Measurements from ENCODE around the gene PPP2R5D.

DNA sequence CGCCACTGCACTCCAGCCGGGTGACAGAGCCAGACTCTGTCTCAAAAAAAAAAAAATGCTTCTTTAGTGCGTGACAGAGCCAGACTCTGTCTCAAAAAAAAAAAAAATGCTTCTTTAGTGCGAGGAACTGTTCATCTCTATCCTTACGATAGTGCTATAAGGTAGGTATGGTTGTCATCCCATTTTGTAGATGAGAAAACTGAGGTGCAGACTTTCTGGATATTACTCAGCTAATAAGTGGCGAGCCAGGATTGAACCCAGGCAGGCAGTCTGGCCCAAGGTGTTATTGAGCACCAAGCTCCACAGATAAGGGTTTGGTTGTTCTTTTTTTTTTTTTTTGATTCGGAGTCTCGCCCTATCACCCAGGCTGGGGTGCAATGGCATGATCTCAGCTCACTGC lies 17.5 kb downstream of the PPP2R5D start:
- TF ChIP-seq, protein P1, sequence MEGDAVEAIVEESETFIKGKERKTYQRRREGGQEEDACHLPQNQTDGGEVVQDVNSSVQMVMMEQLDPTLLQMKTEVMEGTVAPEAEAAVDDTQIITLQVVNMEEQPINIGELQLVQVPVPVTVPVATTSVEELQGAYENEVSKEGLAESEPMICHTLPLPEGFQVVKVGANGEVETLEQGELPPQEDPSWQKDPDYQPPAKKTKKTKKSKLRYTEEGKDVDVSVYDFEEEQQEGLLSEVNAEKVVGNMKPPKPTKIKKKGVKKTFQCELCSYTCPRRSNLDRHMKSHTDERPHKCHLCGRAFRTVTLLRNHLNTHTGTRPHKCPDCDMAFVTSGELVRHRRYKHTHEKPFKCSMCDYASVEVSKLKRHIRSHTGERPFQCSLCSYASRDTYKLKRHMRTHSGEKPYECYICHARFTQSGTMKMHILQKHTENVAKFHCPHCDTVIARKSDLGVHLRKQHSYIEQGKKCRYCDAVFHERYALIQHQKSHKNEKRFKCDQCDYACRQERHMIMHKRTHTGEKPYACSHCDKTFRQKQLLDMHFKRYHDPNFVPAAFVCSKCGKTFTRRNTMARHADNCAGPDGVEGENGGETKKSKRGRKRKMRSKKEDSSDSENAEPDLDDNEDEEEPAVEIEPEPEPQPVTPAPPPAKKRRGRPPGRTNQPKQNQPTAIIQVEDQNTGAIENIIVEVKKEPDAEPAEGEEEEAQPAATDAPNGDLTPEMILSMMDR (IDR thresholded peaks at IDR 0.05; ENCODE audit: low read length), result no peak
- TF ChIP-seq EZH2 (optimal IDR thresholded peaks at IDR 0.05; ENCODE audit: low read depth, low read length) (no peak), EZH2phosphoT487 (IDR thresholded peaks at IDR 0.05; ENCODE audit: low read length) (no peak)

All from MM.1S (cell line).